GM12864 (cell line): Measurements from ENCODE around the gene RAD51AP2.

ENCODE experiments used
- DNase-seq: peaks from one replicate; pipeline ENCODE4 v3.0.0-alpha.2; 2011; ENCODE audit warnings: low read depth
- H3K4me3 ChIP-seq: 2 replicates; pipeline ENCODE4 v1.5.1; 2011; ENCODE audit warnings: mild to moderate bottlenecking, low read depth, low read length, control low read depth
- TF ChIP-seq, protein P1 (sequence below): IDR thresholded peaks from 2 replicates; pipeline ENCODE4 v1.5.1; 2011; ENCODE audit warnings: low read depth, mild to moderate bottlenecking, moderate library complexity, low read length, control low read depth, inconsistent platforms; ENCODE audit errors: missing control alignments

The RAD51AP2 gene

GRCh38 chr2:17470855-17471641, 47.2 kb downstream of the RAD51AP2 start:
- no peak overlapping the region for H3K4me3 ChIP-seq
- DNase-seq: no peak

GRCh38 chr2:17461087-17461475, 57.2 kb downstream of the RAD51AP2 start:
- TF ChIP-seq, protein P1, sequence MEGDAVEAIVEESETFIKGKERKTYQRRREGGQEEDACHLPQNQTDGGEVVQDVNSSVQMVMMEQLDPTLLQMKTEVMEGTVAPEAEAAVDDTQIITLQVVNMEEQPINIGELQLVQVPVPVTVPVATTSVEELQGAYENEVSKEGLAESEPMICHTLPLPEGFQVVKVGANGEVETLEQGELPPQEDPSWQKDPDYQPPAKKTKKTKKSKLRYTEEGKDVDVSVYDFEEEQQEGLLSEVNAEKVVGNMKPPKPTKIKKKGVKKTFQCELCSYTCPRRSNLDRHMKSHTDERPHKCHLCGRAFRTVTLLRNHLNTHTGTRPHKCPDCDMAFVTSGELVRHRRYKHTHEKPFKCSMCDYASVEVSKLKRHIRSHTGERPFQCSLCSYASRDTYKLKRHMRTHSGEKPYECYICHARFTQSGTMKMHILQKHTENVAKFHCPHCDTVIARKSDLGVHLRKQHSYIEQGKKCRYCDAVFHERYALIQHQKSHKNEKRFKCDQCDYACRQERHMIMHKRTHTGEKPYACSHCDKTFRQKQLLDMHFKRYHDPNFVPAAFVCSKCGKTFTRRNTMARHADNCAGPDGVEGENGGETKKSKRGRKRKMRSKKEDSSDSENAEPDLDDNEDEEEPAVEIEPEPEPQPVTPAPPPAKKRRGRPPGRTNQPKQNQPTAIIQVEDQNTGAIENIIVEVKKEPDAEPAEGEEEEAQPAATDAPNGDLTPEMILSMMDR: no peak
- no peak overlapping the region for H3K4me3 ChIP-seq
- DNase-seq: no peak

More at GRCh38 chr2:17470855-17471641, 47.2 kb downstream of the RAD51AP2 start:
- TF ChIP-seq, protein P1: peak; percentile 42
